ENCODE measurements around the gene TFDP2. TPM values are rescaled to one million over a fixed set of nuclear protein-coding genes. Genes with fewer than 3 reads are reported as not detected.
"Not testable (repeated sequence)": the region's sequence is repeated elsewhere in the genome, so short reads cannot be mapped to it uniquely, and the experiment has no call there.

Gene TFDP2
- total RNA-seq, 2 experiments from 2014 or later, result 27.4 to 27.8 TPM

GRCh38 chr3:142105991-142106390 lies 43.4 kb downstream of the TFDP2 start:
- no peak for TF ChIP-seq CTCF (IDR thresholded peaks at IDR 0.05)
- no peaks in the 10 kb centered on the region for H3K4me1 Mint-ChIP-seq (ENCODE audit: low read depth)
- H3K36me3 Mint-ChIP-seq (ENCODE audit: low read depth), result no peaks in the 10 kb centered on the region
- H3K27ac Mint-ChIP-seq, result no peak overlapping the region
- ChIA-PET POLR2A (no interaction called here), CTCF (interaction anchor here (0.6 kb wide), 1 partner anchor 18 kb away, joined by 3 read pairs; no protein-coding TSS in a partner anchor)
- intact Hi-C loops (cut with micrococcal nuclease), result no loop called here
- no peak overlapping the region for H3K4me3 Mint-ChIP-seq
- no peaks in the 10 kb centered on the region for H3K9me3 Mint-ChIP-seq
- no peak for ATAC-seq
- H3K27me3 Mint-ChIP-seq, result no peaks in the 10 kb centered on the region
- no peak for DNase-seq

GRCh38 chr3:142104763-142105162 lies 44.6 kb downstream of the TFDP2 start:
- no peak for ATAC-seq
- ChIA-PET CTCF (no interaction called here), POLR2A (no interaction called here)
- intact Hi-C loops (cut with micrococcal nuclease), result no loop called here
- Mint-ChIP-seq H3K9me3 (no peaks in the 10 kb centered on the region), H3K27ac (no peak overlapping the region), H3K4me3 (no peak overlapping the region), H3K27me3 (no peaks in the 10 kb centered on the region), H3K4me1 (ENCODE audit: low read depth) (no peaks in the 10 kb centered on the region), H3K36me3 (ENCODE audit: low read depth) (peaks cover 1% of the 10 kb centered on the region)
- no peak for TF ChIP-seq CTCF (IDR thresholded peaks at IDR 0.05)
- DNase-seq, result no peak

- no peak for DNase-seq
- CTCF ChIA-PET, result no interaction called here
- Mint-ChIP-seq H3K27ac (no peak overlapping the region), H3K27me3 (no peaks in the 10 kb centered on the region), H3K9me3 (no peaks in the 10 kb centered on the region), H3K36me3 (ENCODE audit: low read depth) (peaks cover 1% of the 10 kb centered on the region), H3K4me1 (ENCODE audit: low read depth) (peaks cover 2% of the 10 kb centered on the region), H3K4me3 (no peak overlapping the region)
- ATAC-seq, result no peak
- TF ChIP-seq CTCF (IDR thresholded peaks at IDR 0.05), result no peak
- intact Hi-C loops (cut with micrococcal nuclease), result no loop called here
- POLR2A ChIA-PET, result no interaction called here
These were observed 50.4 kb downstream of the TFDP2 start for GRCh38 chr3:142098964-142099363.

GRCh38 chr3:142097099-142097843 lies 52.1 kb downstream of the TFDP2 start:
- intact Hi-C loops (cut with micrococcal nuclease), result no loop called here
- Mint-ChIP-seq H3K4me1 (ENCODE audit: low read depth) (peaks cover 2% of the 10 kb centered on the region), H3K27me3 (no peaks in the 10 kb centered on the region), H3K4me3 (no peak overlapping the region), H3K36me3 (ENCODE audit: low read depth) (peaks cover 1% of the 10 kb centered on the region), H3K9me3 (no peaks in the 10 kb centered on the region), H3K27ac (no peak overlapping the region)
- ATAC-seq, result no peak
- POLR2A ChIA-PET, result no interaction called here
- TF ChIP-seq CTCF (IDR thresholded peaks at IDR 0.05), result no peak
- CTCF ChIA-PET, result no interaction called here
- no peak for DNase-seq

DNA sequence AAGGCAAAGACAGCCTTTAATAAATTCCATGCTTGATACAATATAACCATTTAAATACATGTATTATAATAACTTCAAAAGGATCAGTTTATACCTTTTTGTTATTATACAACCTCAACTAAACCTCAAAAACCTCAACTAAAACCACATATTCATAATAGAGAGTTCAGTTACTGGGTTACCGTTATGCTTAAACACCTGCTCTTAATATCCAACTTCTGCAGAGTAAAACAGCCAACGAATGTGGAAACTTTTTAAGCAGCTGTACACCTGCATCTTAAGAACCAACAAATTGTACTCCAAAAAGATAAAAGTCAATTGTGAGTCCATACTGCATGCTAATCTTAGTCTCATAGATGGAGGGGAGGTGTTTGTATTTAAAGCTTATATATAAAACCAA lies 53.5 kb downstream of the TFDP2 start:
- no peaks in the 10 kb centered on the region for H3K9me3 Mint-ChIP-seq
- no peak overlapping the region for H3K4me3 Mint-ChIP-seq
- CTCF ChIA-PET, result interaction anchor here (0.6 kb wide), 1 partner anchor 26 kb away, joined by 3 read pairs; no protein-coding TSS in a partner anchor
- ATAC-seq, result no peak
- POLR2A ChIA-PET, result no interaction called here
- H3K36me3 Mint-ChIP-seq (ENCODE audit: low read depth), result peaks cover 1% of the 10 kb centered on the region
- no peak for TF ChIP-seq CTCF (IDR thresholded peaks at IDR 0.05)
- DNase-seq, result no peak
- H3K27ac Mint-ChIP-seq, result no peak overlapping the region
- intact Hi-C loops (cut with micrococcal nuclease), result no loop called here
- H3K4me1 Mint-ChIP-seq (ENCODE audit: low read depth), result peaks cover 2% of the 10 kb centered on the region
- H3K27me3 Mint-ChIP-seq, result no peaks in the 10 kb centered on the region

- H3K4me1 Mint-ChIP-seq (ENCODE audit: low read depth); POLR2A ChIA-PET; H3K4me3 Mint-ChIP-seq; H3K27ac Mint-ChIP-seq; ATAC-seq; H3K9me3 Mint-ChIP-seq; H3K36me3 Mint-ChIP-seq (ENCODE audit: low read depth); intact Hi-C loops (cut with micrococcal nuclease); H3K27me3 Mint-ChIP-seq; DNase-seq: not testable (repeated sequence)
- CTCF ChIA-PET, result interaction anchor here (1.7 kb wide), 1 partner anchor 11 kb away, joined by 4 read pairs; no protein-coding TSS in a partner anchor
These were observed 60.4 kb downstream of the TFDP2 start for GRCh38 chr3:142088925-142089324.

Measured in activated CD8-positive, alpha-beta T cell treated with anti-CD3 and anti-CD28 coated beads for 36 hours (primary cell).